ENCODE results near the gene ICAM2. TPM values are rescaled to one million over a fixed set of nuclear protein-coding genes. Genes with fewer than 3 reads are reported as not detected.

ICAM2 gene
- polyA plus RNA-seq, 1 of the 3 experiments (the other 2 are of a cell fraction) = 0.08 TPM

- TF ChIP-seq PBX3 (IDR thresholded peaks at IDR 0.05) (no peak), NRF1 (IDR thresholded peaks at IDR 0.05; ENCODE audit: low read depth, low read length) (no peak), FOSL2 (IDR thresholded peaks at IDR 0.05; ENCODE audit: borderline replicate concordance, low read depth) (no peak)
These were observed 32.3 kb downstream of the ICAM2 start (continued) for GRCh38 chr17:63988127-63988478.

- Histone ChIP-seq H3K27ac (ENCODE audit: low read depth in 2 of 2, low read length in 1 of 2) (no peak overlapping the region), H4K20me1 (ENCODE audit: insufficient read depth) (no peaks in the 10 kb centered on the region), H3K79me2 (ENCODE audit: insufficient read depth) (no peaks in the 10 kb centered on the region), H3K4me3 (ENCODE audit: low read depth in 2 of 2, low read length in 1 of 2) (no peak overlapping the region), H3K4me2 (no peak overlapping the region), H3K9ac (no peak overlapping the region), H3K4me1 (ENCODE audit: control insufficient read depth in 1 of 2, insufficient read depth in 2 of 2, low read depth in 1 of 2, low read length in 1 of 2) (no peaks in the 10 kb centered on the region; a peak in 1 of 4 replicates), H3K27me3 (ENCODE audit: insufficient read depth) (peaks cover 14% of the 10 kb centered on the region), H3K9me2 (no peaks in the 10 kb centered on the region), H2AFZ (ENCODE audit: low read depth) (no peak overlapping the region), H3K36me3 (replicated peaks in 1 of 2; ENCODE audit: control insufficient read depth in 1 of 2, insufficient read depth in 2 of 2, low read length in 1 of 2) (no peaks in the 10 kb centered on the region), H3K9me3 (no peaks in the 10 kb centered on the region), H3F3A (replicated peaks; ENCODE audit: insufficient read depth) (no peaks in the 10 kb centered on the region)
- WGBS (ENCODE audit: low lambda C conversion rate) = 75% methylated on average over 16 of the region's 18 CpGs
- CTCF ChIA-PET = interaction anchor here (0.8 to 4.9 kb wide), 7 partner anchors 9 to 122 kb away, joined by 3 to 89 read pairs (median 8); partner anchors contain the start of genes GH1 and PRR29
- DNase-seq = no peak
- TF ChIP-seq ELF1 (IDR thresholded peaks at IDR 0.05) (no peak), USF1 (IDR thresholded peaks at IDR 0.05; ENCODE audit: borderline replicate concordance, low read depth) (no peak), TAF1 (IDR thresholded peaks at IDR 0.05; ENCODE audit: borderline replicate concordance, low read depth, low read length) (no peak), TEAD4 (IDR thresholded peaks at IDR 0.05; ENCODE audit: borderline replicate concordance, insufficient read depth) (no peak), SMC3 (IDR thresholded peaks at IDR 0.05; ENCODE audit: low read depth, low read length) (no peak), IRF3 (IDR thresholded peaks at IDR 0.05; ENCODE audit: low read depth, low read length) (no peak), GATA2 (CRISPR knock-in tag; IDR thresholded peaks at IDR 0.05) (no peak), EZH2phosphoT487 (IDR thresholded peaks at IDR 0.05; ENCODE audit: borderline replicate concordance, low read depth) (no peak), NFIC (IDR thresholded peaks at IDR 0.05; ENCODE audit: borderline replicate concordance) (no peak), POLR2AphosphoS5 (IDR thresholded peaks at IDR 0.05; ENCODE audit: low read depth, low read length) (no peak), EP300 (IDR thresholded peaks at IDR 0.05; ENCODE audit: borderline replicate concordance in 1 of 2, low read depth in 1 of 2, low read length in 1 of 2) (no peak), TCF12 (IDR thresholded peaks at IDR 0.05) (no peak), FOXM1 (IDR thresholded peaks at IDR 0.05; ENCODE audit: low read depth) (no peak), SIN3A (IDR thresholded peaks at IDR 0.05; ENCODE audit: borderline replicate concordance, low read depth, low read length) (no peak), CTCF (IDR thresholded peaks at IDR 0.05) (no peak), JUND (IDR thresholded peaks at IDR 0.05) (no peak), RXRA (IDR thresholded peaks at IDR 0.05; ENCODE audit: borderline replicate concordance, low read depth) (no peak), RAD21 (IDR thresholded peaks at IDR 0.05; ENCODE audit: low read length) (no peak), RFX5 (IDR thresholded peaks at IDR 0.05; ENCODE audit: low read length) (no peak)
- POLR2A ChIA-PET = no interaction called here
These were observed 33.0 kb downstream of the ICAM2 start for GRCh38 chr17:63987221-63988126.

Measured in SK-N-SH (cell line).